ENCODE results near the gene NFIC.
A peak's percentile ranks its signal among the peaks of the same experiment; 100 is the strongest.

NFIC gene

DNA sequence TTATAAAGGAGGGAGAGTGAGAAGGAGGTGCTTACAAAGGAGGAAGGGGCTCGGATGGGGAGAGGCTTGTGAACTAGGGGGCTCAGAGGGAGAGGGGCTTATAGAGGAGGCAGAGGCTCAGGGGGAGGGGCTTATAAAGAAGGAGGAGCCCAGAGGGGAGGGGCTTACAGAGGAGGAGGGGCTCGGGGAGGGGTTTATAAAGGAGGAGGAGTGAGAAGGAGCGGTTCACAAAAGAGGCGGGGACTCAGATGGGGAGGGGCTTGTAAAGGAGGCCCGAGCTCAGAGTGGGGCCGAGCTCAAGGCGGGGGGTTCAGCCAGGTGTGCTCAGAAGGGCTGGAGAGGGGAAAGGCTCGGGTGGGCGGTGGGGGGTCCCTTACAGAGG is 113.4 kb downstream of the NFIC start:
- H3K27ac ChIP-seq: no peak overlapping the region
- TF ChIP-seq CTCF (conservative IDR thresholded peaks at IDR 0.05): no peak

- no peak within 1 kb of the TSS for H3K27ac ChIP-seq
- TF ChIP-seq CTCF (conservative IDR thresholded peaks at IDR 0.05): no peak
Observed at GRCh38 chr19:3480383-3481091, 114.2 kb downstream of the NFIC start, which contains the start of gene SMIM24. Gene SMIM24 (minus strand): TSS chr19:3480525. CDS start chr19:3480463, 62 bp downstream.

DNA sequence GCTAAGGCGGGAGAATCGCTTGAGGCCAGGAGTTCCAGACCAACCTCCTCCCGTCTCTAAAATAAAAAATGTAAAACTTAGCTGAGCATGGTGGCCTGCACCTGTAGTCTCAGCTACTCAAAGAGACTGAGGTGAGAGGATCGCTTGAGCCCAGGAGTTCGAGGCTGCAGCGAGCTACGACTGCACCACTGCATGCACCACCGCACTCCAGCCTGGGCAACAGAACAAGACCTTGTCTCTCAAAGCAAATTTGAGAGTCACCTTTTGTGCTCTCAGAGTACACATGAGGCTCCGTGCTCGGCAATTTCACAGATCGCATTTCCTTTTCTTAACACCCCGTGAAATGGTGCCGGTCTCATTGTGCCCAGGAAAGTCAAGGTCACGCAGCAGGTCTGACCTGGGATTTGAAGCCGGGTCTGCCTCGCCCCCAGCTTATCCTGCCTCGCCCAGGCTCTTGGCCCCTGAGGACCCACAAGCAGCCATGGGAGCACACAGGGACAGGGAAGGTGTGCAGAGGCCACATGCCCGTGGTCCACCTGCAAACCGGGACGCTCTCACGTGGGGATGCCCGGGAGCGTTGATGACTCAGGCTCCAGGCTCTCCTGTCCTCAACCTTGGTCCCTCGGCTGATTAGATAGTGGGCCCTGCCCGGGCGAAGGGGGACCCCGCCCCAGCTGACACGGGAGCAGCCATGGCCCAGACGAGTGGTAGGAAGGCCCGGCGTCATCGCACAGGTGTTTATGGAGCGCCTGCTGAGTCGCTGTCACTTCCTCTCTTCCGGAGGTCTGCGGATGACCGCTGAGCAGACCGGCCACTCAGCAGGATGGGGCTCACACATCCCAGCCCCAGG is 115.1 kb downstream of the NFIC start:
- TF ChIP-seq CTCF (conservative IDR thresholded peaks at IDR 0.05): no peak
- H3K27ac ChIP-seq: no peak overlapping the region

- TF ChIP-seq CTCF (conservative IDR thresholded peaks at IDR 0.05): no peak
Observed at GRCh38 chr19:3482507-3483225, 116.3 kb downstream of the NFIC start.

DNA sequence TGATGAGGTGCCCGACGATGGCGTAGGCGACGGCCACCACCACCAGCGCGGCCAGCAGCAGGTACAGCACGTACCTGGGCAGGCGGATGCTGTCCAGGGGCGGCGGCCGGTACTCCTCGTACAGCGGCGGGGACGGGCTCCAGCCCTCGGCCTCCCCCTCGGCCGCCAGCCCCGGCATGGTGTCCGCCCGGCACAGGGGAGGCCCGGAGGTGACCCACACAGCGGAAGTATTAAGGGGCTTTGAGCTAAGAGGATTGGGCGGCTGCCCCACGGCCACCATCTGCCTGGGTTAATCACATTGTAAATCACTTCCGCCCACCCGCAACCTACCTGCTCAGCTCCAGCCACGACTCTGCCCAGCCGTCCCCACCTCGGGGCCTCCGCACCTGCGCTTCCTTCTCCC is 116.8 kb downstream of the NFIC start, which contains the start of gene SMIM44:
SMIM44 (minus strand) TSS at position 216 of the 403 bp plus-strand sequence; CDS start at position 178, 38 bp downstream.
- H3K27ac ChIP-seq: peak within 1 kb of the TSS; percentile 47
- TF ChIP-seq CTCF (conservative IDR thresholded peaks at IDR 0.05): no peak

More at GRCh38 chr19:3482507-3483225, 116.3 kb downstream of the NFIC start:
- peak overlapping the region; percentile 47 for H3K27ac ChIP-seq

DNA sequence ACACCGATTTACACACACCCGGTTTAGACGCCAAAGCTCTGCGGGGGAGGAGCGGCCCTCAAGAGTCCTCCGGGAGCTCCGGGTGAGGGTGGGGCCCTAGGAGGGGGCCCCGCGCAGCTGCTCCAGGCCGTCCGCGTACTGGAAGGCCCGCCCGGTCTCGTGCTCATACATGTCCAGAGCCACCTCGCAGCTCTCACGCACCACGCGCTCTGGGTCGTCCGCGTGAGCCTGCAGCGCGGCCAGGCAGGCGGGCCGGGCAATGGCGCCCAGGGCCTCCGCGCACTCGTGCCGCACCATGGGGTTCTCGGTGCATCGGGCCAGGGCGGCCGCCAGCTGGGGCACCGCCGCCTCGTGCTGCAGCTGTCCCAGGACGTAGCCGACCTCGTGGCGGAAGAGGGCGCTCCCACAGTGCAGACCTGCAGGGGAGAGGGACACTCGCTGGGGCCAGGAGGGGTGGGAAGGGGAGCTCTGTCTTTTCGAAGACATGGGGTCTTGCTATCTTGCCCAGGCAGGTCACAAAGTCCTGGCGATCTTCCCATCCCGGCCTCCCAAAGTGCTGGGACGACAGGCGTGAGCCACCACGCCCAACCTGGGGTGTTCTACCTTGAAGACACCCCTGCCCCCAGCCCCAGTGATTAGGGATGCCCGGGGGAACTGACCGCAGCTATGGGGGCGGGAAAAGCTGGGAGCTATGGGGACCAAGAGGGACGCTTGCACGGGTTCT is 125.2 kb downstream of the NFIC start:
- no peak for TF ChIP-seq CTCF (conservative IDR thresholded peaks at IDR 0.05)
- H3K27ac ChIP-seq: no peak overlapping the region
